GM18517 (cell line): ENCODE results near the gene MTCL1.

Experiments used
- ATAC-seq: cut with Tn5 transposase; IDR thresholded peaks from one replicate; pipeline ENCODE4 v1.9.1; 2021; ENCODE audit warnings: mild to moderate bottlenecking, moderate library complexity; ENCODE audit not compliant: unreplicated experiment

MTCL1 gene

GRCh38 chr18:8709248-8710059 is 4.1 kb downstream of the MTCL1 start:
- no peak for ATAC-seq

GRCh38 chr18:8711736-8712135 is 6.4 kb downstream of the MTCL1 start:
- ATAC-seq, result no peak

- no peak for ATAC-seq
These were observed 8.3 kb downstream of the MTCL1 start for GRCh38 chr18:8713691-8714090.

GRCh38 chr18:8715599-8715998 is 10.2 kb downstream of the MTCL1 start:
- no peak for ATAC-seq

GRCh38 chr18:8717011-8717770 is 11.8 kb downstream of the MTCL1 start:
- ATAC-seq, result no peak

GRCh38 chr18:8718401-8718913 is 13.1 kb downstream of the MTCL1 start:
- ATAC-seq, result no peak

- ATAC-seq, result no peak
These were observed 13.8 kb downstream of the MTCL1 start for GRCh38 chr18:8719192-8719591.

- no peak for ATAC-seq
These were observed 14.8 kb downstream of the MTCL1 start for GRCh38 chr18:8720141-8720540.

GRCh38 chr18:8721094-8721669 is 15.8 kb downstream of the MTCL1 start:
- ATAC-seq, result no peak

GRCh38 chr18:8721716-8722115 is 16.4 kb downstream of the MTCL1 start:
- ATAC-seq, result no peak

GRCh38 chr18:8722946-8723820 is 17.8 kb downstream of the MTCL1 start:
- no peak for ATAC-seq

GRCh38 chr18:8724452-8724851 is 19.1 kb downstream of the MTCL1 start:
- no peak for ATAC-seq

GRCh38 chr18:8726281-8726680 is 20.9 kb downstream of the MTCL1 start:
- no peak for ATAC-seq

GRCh38 chr18:8726963-8727705 is 21.8 kb downstream of the MTCL1 start:
- ATAC-seq, result no peak

GRCh38 chr18:8730080-8730827 is 24.9 kb downstream of the MTCL1 start:
- ATAC-seq, result no peak

- ATAC-seq, result no peak
These were observed 27.3 kb downstream of the MTCL1 start for GRCh38 chr18:8732442-8733360.

- no peak for ATAC-seq
These were observed 29.1 kb downstream of the MTCL1 start for GRCh38 chr18:8734496-8734895.

GRCh38 chr18:8735274-8735673 is 29.9 kb downstream of the MTCL1 start:
- no peak for ATAC-seq
